Rectal smooth muscle tissue (tissue), 1 donor: ENCODE results near the gene ARRB1.
"Not testable (repeated sequence)": the region's sequence is repeated elsewhere in the genome, so short reads cannot be mapped to it uniquely, and the experiment has no call there.

ENCODE experiments used
- H3K27ac ChIP-seq: one replicate; pipeline ENCODE4 v1.7.0; 2013; ENCODE audit warnings: low read depth, low read length, inconsistent platforms
- H3K27me3 ChIP-seq: one replicate; pipeline ENCODE4 v1.7.0; 2013; ENCODE audit warnings: low read length; ENCODE audit not compliant: control insufficient read depth, insufficient read depth
- H3K36me3 ChIP-seq: one replicate; pipeline ENCODE4 v1.7.0; 2013; ENCODE audit warnings: low read length; ENCODE audit not compliant: control insufficient read depth, insufficient read depth
- H3K4me1 ChIP-seq: one replicate; pipeline ENCODE4 v1.7.0; 2013; ENCODE audit warnings: low read length; ENCODE audit not compliant: control insufficient read depth, insufficient read depth
- H3K4me3 ChIP-seq: one replicate; pipeline ENCODE4 v1.7.0; 2013; ENCODE audit warnings: low read length
- H3K9ac ChIP-seq: one replicate; pipeline ENCODE4 v1.7.0; 2013; ENCODE audit warnings: low read length

Gene ARRB1

DNA sequence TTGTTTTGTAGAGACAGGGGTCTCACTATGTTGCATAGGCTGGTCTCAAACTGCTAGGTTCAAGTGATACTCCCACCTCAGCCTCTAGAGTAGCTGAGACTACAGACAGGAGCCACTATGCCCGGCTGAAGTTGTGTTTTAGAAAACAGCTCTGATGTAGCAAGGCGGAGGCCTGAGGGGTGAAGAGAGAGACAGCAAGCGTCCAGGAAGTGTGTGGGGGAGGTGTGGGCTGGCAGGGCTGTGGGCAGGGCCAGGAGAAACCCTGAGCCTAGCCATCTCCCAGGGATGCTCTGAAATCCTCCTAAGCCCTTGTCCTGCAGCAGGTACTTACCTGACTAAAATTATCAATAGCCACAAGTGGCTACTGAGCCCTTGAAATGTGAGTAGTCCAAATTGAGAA is 31.8 kb upstream of the ARRB1 start:
- H3K9ac ChIP-seq, result no peak overlapping the region
- no peaks in the 10 kb centered on the region for H3K36me3 ChIP-seq
- H3K4me3 ChIP-seq, result no peak overlapping the region
- no peaks in the 10 kb centered on the region for H3K4me1 ChIP-seq
- H3K27ac ChIP-seq, result no peak overlapping the region
- no peaks in the 10 kb centered on the region for H3K27me3 ChIP-seq

DNA sequence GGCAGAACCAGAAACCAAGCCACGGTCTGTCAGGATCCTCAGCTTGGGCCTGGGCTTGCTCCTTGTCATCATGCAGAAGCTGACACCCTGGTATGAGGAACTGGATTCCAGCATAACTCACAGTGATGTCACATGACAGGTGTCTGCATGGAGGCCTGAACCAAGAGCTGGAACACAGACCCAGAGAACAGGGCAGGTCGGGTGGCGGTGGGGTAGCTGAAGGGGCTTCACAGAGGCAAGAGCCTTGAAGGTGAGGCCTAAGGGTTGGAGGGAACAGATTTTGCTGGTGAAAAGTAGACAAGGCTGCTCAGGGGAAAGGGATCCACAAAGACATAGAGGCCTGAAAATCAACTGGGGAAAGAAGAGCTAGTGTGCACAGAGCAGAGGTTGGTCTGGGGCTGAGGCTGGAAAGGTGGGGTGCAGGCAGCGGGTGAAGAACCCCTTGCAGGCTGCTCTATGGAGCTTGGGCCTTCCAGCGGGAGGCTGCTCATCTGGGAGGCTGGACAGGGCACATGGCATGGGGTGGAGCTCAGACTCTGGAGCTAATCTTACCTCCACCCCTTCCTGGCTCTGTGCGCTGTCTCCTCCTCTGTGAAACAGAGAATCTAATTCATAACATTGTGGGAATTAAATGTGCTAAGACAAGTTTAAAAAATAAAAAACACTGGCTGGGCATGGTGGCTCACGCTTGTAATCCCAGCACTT is 29.4 kb upstream of the ARRB1 start:
- no peaks in the 10 kb centered on the region for H3K36me3 ChIP-seq
- no peak overlapping the region for H3K27ac ChIP-seq
- no peak overlapping the region for H3K9ac ChIP-seq
- no peaks in the 10 kb centered on the region for H3K27me3 ChIP-seq
- H3K4me3 ChIP-seq, result no peak overlapping the region
- H3K4me1 ChIP-seq, result no peaks in the 10 kb centered on the region

- H3K9ac ChIP-seq, result no peak overlapping the region
- no peaks in the 10 kb centered on the region for H3K4me1 ChIP-seq
- H3K27ac ChIP-seq, result no peak overlapping the region
- no peaks in the 10 kb centered on the region for H3K27me3 ChIP-seq
- H3K4me3 ChIP-seq, result no peak overlapping the region
- H3K36me3 ChIP-seq, result no peaks in the 10 kb centered on the region
Observed at GRCh38 chr11:75380245-75380644, 28.8 kb upstream of the ARRB1 start.

DNA sequence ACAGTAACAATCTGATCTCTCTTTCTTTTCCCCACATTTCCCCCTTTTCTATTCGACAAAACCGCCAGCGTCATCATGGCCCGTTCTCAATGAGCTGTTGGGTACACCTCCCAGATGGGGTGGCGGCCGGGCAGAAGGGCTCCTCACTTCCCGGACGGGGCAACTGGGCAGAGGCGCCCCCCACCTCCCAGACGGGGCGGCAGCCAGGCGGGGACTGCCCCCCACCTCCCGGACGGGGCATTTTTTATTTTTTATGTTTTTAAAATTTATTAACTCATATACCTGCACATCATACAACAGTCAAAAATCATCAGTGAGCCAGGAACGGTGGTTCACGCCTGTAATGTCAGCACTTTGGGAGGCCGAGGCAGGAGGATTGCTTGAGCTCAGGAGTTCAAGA is 27.3 kb upstream of the ARRB1 start:
- not testable (repeated sequence) for H3K4me1 ChIP-seq, H3K27ac ChIP-seq, H3K4me3 ChIP-seq, H3K36me3 ChIP-seq, H3K27me3 ChIP-seq, H3K9ac ChIP-seq

DNA sequence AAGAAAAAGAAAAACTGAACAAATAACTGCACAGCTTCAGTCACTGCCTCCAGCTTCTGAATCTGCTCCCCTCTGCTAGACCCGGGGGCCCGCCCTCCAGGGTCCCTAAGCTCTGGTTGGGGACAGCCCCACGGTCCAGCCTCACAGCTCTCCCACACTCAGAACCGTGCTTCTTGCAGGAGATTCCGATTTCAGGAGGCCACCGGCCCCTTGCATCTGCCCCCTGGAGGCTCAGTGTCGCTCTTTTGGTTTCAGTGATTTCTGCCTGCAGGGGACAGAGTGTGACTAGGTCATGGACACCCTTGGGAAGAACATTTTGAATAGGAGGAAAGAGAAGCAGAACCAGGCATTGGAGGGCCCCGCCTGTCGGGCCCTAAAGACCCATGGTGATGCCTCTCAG is 24.7 kb upstream of the ARRB1 start:
- Histone ChIP-seq H3K27ac (no peak overlapping the region), H3K27me3 (no peaks in the 10 kb centered on the region), H3K4me3 (no peak overlapping the region), H3K36me3 (no peaks in the 10 kb centered on the region), H3K9ac (no peak overlapping the region), H3K4me1 (no peaks in the 10 kb centered on the region)

GRCh38 chr11:75375626-75376025 is 24.2 kb upstream of the ARRB1 start:
- Histone ChIP-seq H3K4me3 (no peak overlapping the region), H3K9ac (no peak overlapping the region), H3K4me1 (no peaks in the 10 kb centered on the region), H3K27ac (no peak overlapping the region), H3K36me3 (no peaks in the 10 kb centered on the region), H3K27me3 (no peaks in the 10 kb centered on the region)

DNA sequence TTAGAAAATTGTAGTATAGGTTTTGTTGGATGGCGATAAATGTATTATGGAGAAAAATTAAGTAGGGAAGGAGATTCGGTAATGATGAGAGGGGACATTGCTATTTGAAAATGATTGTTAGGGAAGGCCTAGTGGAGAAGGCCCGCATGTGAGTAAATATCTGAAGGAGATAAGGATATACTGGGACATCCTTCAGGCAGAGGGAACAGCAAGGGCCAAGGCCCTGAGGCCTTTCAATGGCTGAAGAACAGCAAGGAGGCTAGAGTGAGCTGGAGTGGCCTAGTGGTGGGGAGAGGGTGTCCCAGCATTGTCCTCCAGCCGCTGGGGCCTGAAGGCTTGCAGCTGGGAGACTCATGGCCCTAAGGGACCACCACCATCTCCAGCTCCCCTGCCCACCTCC is 23.2 kb upstream of the ARRB1 start:
- no peaks in the 10 kb centered on the region for H3K4me1 ChIP-seq
- no peak overlapping the region for H3K9ac ChIP-seq
- H3K4me3 ChIP-seq, result no peak overlapping the region
- H3K27me3 ChIP-seq, result no peaks in the 10 kb centered on the region
- no peak overlapping the region for H3K27ac ChIP-seq
- no peaks in the 10 kb centered on the region for H3K36me3 ChIP-seq

DNA sequence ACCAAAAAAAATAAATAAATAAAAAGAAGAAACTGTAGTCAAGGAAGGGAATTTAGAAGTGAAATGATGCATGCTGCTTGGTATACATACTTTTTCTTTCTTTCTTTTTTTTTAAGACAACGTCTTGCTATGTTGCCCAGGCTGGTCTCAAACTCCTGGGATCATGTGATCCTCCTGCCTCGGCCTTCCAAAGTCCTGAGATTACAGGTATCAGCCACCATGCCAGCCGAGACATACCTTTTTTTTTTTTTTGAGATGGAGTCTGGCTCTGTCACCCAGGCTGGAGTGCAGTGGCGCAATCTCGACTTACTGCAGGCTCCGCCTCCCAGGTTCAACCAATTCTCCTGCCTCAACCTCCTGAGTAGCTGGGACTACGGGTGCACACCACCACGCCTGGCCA is 21.7 kb upstream of the ARRB1 start:
- H3K4me3 ChIP-seq, result no peak overlapping the region
- H3K4me1 ChIP-seq, result no peaks in the 10 kb centered on the region
- H3K27me3 ChIP-seq, result no peaks in the 10 kb centered on the region
- H3K36me3 ChIP-seq, result no peaks in the 10 kb centered on the region
- H3K27ac ChIP-seq, result no peak overlapping the region
- H3K9ac ChIP-seq, result no peak overlapping the region

DNA sequence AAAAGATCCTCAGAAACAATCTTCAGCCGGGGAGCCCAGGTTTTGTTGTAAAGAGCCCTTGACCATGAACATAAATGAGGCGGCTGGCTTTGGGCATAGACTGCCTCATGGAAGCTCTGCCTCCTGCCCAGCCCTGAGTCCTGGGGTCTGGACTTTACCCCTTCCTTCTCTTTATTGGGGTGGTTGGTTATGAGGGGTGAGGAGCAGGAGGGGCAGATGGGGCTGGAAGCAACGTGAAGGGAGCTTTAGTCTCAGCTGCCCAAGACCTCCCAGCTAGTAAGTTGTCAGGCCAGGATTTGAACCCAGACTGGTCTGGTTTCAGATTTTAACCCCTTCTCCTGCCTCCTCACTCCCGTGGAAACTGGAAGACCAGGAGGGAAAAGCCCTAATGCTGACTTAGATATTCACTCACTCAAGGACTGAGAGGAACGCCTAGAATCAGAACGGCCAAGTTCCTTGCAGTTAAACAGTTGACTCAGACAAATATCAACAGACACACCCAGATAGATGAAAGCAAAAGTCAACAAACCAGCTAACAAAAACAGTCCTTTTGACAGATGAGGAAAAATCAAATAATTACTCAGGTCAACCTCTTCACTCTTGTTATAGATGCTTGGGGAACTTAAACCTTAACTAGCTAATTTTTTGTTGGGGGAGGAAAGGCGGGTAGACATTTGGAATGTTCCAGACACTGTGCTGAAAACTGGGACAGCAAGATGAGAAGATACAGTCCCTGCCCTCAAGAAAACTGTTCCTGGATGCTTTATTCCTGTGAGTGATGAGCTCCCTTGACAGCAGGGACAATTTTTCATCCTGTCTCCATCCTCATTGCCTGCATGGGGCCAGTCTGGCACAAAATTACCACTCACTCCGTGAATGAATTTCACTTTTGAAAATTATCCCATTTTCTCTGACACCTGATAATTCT is 20.8 kb upstream of the ARRB1 start:
- H3K4me3 ChIP-seq, result peak overlapping the region; percentile 20
- no peaks in the 10 kb centered on the region for H3K4me1 ChIP-seq
- H3K27ac ChIP-seq, result peak overlapping the region; percentile 39

GRCh38 chr11:75369560-75370255 is 18.2 kb upstream of the ARRB1 start:
- H3K27ac ChIP-seq, result no peak overlapping the region
- H3K9ac ChIP-seq, result no peak overlapping the region
- H3K4me3 ChIP-seq, result no peak overlapping the region
- H3K36me3 ChIP-seq, result no peaks in the 10 kb centered on the region
- H3K27me3 ChIP-seq, result no peaks in the 10 kb centered on the region
- no peaks in the 10 kb centered on the region for H3K4me1 ChIP-seq

More for the DNA sequence above, 20.8 kb upstream of the ARRB1 start:
- Histone ChIP-seq H3K9ac (no peak overlapping the region), H3K27me3 (no peaks in the 10 kb centered on the region), H3K36me3 (no peaks in the 10 kb centered on the region)

- not testable (repeated sequence) for H3K36me3 ChIP-seq, H3K4me1 ChIP-seq, H3K4me3 ChIP-seq, H3K27ac ChIP-seq, H3K27me3 ChIP-seq, H3K9ac ChIP-seq
Observed at GRCh38 chr11:75366826-75367225, 15.4 kb upstream of the ARRB1 start.

DNA sequence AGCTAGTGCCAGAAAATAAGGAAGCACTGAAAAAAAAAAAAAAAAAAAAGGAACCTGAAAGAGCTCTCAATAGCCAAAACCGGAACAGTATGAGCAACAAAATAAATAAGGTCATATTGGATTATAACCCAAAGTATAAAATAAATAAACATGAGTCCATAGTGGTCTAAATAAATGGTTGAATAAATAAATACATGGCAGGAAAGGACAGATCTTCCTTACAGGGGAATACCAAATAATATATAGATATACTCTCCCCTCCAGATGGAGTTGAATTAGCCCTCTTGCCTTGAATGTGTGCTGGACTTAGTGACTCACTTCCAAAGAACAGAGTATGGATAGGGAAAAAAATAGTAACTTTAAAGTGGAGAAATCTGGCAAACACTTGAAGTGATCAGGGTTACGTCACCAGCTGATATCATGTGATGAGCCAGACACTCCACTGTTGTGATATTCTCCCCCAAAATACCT is 14.3 kb upstream of the ARRB1 start:
- no peak overlapping the region for H3K4me3 ChIP-seq
- H3K27ac ChIP-seq, result no peak overlapping the region
- no peaks in the 10 kb centered on the region for H3K27me3 ChIP-seq
- H3K9ac ChIP-seq, result no peak overlapping the region
- no peaks in the 10 kb centered on the region for H3K4me1 ChIP-seq
- H3K36me3 ChIP-seq, result no peaks in the 10 kb centered on the region
